SK-N-SH (cell line): ENCODE data around the gene CCDC175. TPM values are rescaled to one million over a fixed set of nuclear protein-coding genes. Genes with fewer than 3 reads are reported as not detected.

ENCODE experiments used
- CTCF ChIA-PET: fragments of 300-600, 350-600 bp; formaldehyde crosslinking; extraction: SDS; loops from one replicate; lab custom pipeline; 2021; lab: Yijun Ruan, JAX
- POLR2A ChIA-PET: fragments of 350-600 bp; sonication (Branson Sonifier 250); formaldehyde crosslinking; extraction: SDS; loops from one replicate; lab custom pipeline; 2020; ENCODE audit warnings: antibody characterized with exemption, inconsistent platforms; lab: Yijun Ruan, JAX
- DNase-seq: peaks from one replicate; pipeline ENCODE4 v3.0.0; 2012
- H2AFZ ChIP-seq: fragments of 200-600 bp; sonication (generic); 2 replicates; pipeline ENCODE4 v1.8.1; 2016; ENCODE audit warnings: antibody characterized with exemption, mild to moderate bottlenecking, low read depth
- H3F3A ChIP-seq: fragments of 200-600 bp; sonication (generic); replicated peaks from 2 replicates; pipeline ENCODE3; 2016; ENCODE audit warnings: antibody characterized with exemption, mild to moderate bottlenecking; ENCODE audit not compliant: insufficient read depth
- H3K27ac ChIP-seq, 2 experiments: fragments of 200-500 bp in 1 of 2; fragments of 200-600 bp in 1 of 2; sonication (Bioruptor generic) in 1 of 2; sonication (generic), shearing (Covaris generic) in 1 of 2; 2 replicates each; pipeline versions ENCODE4 v1.5.1 to v1.6.1; 2014 to 2016; ENCODE audit warnings: low read depth in 2 of 2, inconsistent platforms in 1 of 2, low read length in 1 of 2, mild to moderate bottlenecking in 1 of 2, mixed read lengths in 1 of 2
- H3K27me3 ChIP-seq: fragments of 200-600 bp; sonication (generic), shearing (Covaris generic); 2 replicates; pipeline ENCODE4 v1.6.1; 2016; ENCODE audit warnings: mixed run types; ENCODE audit not compliant: insufficient read depth
- H3K36me3 ChIP-seq, 2 experiments: fragments of 200-500 bp in 1 of 2; fragments of 200-600 bp in 1 of 2; sonication (Bioruptor generic) in 1 of 2; sonication (generic) in 1 of 2; replicated peaks in 1 of 2; 2 replicates each; pipeline versions ENCODE3 to v1.5.1; 2014 to 2016; ENCODE audit warnings: low read length in 1 of 2, mild to moderate bottlenecking in 1 of 2; ENCODE audit not compliant: insufficient read depth in 2 of 2, control insufficient read depth in 1 of 2
- H3K4me1 ChIP-seq, 2 experiments: fragments of 200-500 bp in 1 of 2; fragments of 200-600 bp in 1 of 2; sonication (Bioruptor generic) in 1 of 2; sonication (generic), shearing (Covaris generic) in 1 of 2; 2 replicates each; pipeline versions ENCODE4 v1.5.1 to v1.6.1; 2014 to 2016; ENCODE audit warnings: low read depth in 1 of 2, low read length in 1 of 2, mixed run types in 1 of 2; ENCODE audit not compliant: insufficient read depth in 2 of 2, control insufficient read depth in 1 of 2
- H3K4me2 ChIP-seq: fragments of 200-600 bp; sonication (generic), shearing (Covaris generic); 2 replicates; pipeline ENCODE4 v1.6.1; 2017; ENCODE audit warnings: mixed run types
- H3K4me3 ChIP-seq, 2 experiments: fragments of 200-500 bp in 1 of 2; fragments of 200-600 bp in 1 of 2; sonication (Bioruptor generic) in 1 of 2; sonication (generic), shearing (Covaris generic) in 1 of 2; 2 replicates each; pipeline versions ENCODE4 v1.5.1 to v1.8.1; 2014 to 2016; ENCODE audit warnings: low read depth in 2 of 2, inconsistent platforms in 1 of 2, low read length in 1 of 2, mild to moderate bottlenecking in 1 of 2, mixed read lengths in 1 of 2, moderate library complexity in 1 of 2
- H3K79me2 ChIP-seq: fragments of 200-600 bp; sonication (generic); 2 replicates; pipeline ENCODE4 v1.8.1; 2017; ENCODE audit warnings: mild to moderate bottlenecking; ENCODE audit not compliant: insufficient read depth
- H3K9ac ChIP-seq: fragments of 200-600 bp; sonication (generic); 2 replicates; pipeline ENCODE4 v1.6.1; 2017; ENCODE audit warnings: mixed run types
- H3K9me2 ChIP-seq: fragments of 200-600 bp; sonication (generic); 2 replicates; pipeline ENCODE4 v1.6.1; 2017; ENCODE audit warnings: mixed run types
- H3K9me3 ChIP-seq: fragments of 200-600 bp; sonication (generic); 2 replicates; pipeline ENCODE4 v1.6.1; 2017; ENCODE audit warnings: mixed run types, mild to moderate bottlenecking, moderate library complexity
- H4K20me1 ChIP-seq: fragments of 200-600 bp; sonication (generic); 2 replicates; pipeline ENCODE4 v1.6.1; 2017; ENCODE audit warnings: mild to moderate bottlenecking, mixed run types; ENCODE audit not compliant: insufficient read depth
- ELF1 ChIP-seq: IDR thresholded peaks from 2 replicates; pipeline ENCODE4 v1.4.0; 2012
- EP300 ChIP-seq, 2 experiments: IDR thresholded peaks; 2 replicates each; pipeline versions ENCODE4 v1.4.0 to v1.6.1; 2012; ENCODE audit warnings: borderline replicate concordance in 1 of 2, low read depth in 1 of 2, low read length in 1 of 2
- GATA2 ChIP-seq: sonication (generic); formaldehyde crosslinking; IDR thresholded peaks from 2 replicates; pipeline ENCODE4 v1.5.0; 2020; ENCODE audit warnings: mild to moderate bottlenecking, missing genetic modification reagents
- MEF2A ChIP-seq: IDR thresholded peaks from 2 replicates; pipeline ENCODE4 v1.4.0; 2012; ENCODE audit warnings: low read depth, borderline replicate concordance
- MXI1 ChIP-seq: IDR thresholded peaks from 2 replicates; pipeline ENCODE4 v1.6.1; 2012; ENCODE audit warnings: mild to moderate bottlenecking, low read depth, low read length, improper control_type of control experiment
- NFIC ChIP-seq: IDR thresholded peaks from 2 replicates; pipeline ENCODE4 v1.4.0; 2012; ENCODE audit warnings: borderline replicate concordance
- REST ChIP-seq: IDR thresholded peaks from 2 replicates; pipeline ENCODE4 v1.6.1; 2012; ENCODE audit warnings: mild to moderate bottlenecking, low read depth, low read length, moderate library complexity
- SMC3 ChIP-seq: IDR thresholded peaks from 2 replicates; pipeline ENCODE4 v1.6.1; 2012; ENCODE audit warnings: low read depth, low read length, improper control_type of control experiment
- TAF1 ChIP-seq: IDR thresholded peaks from 2 replicates; pipeline ENCODE4 v1.6.1; 2012; ENCODE audit warnings: low read depth, mild to moderate bottlenecking, low read length, moderate library complexity, borderline replicate concordance
- TCF12 ChIP-seq: IDR thresholded peaks from 2 replicates; pipeline ENCODE4 v1.4.0; 2012
- ZBTB33 ChIP-seq: IDR thresholded peaks from 2 replicates; pipeline ENCODE4 v1.4.0; 2012; ENCODE audit warnings: low read depth, borderline replicate concordance
- WGBS: methylation state at CpG from one replicate; pipeline ENCODE4 v1.1.6; 2017; ENCODE audit warnings: low lambda C conversion rate; 5-methylcytosine and 5-hydroxymethylcytosine counted together
- polyA plus RNA-seq, 3 experiments: library from polyadenylated mRNA; depleted of rRNA; stranded (reverse); fragments of >200 nt; gene quantifications; 2 replicates each; pipeline ENCODE4 v1.2.3, GENCODE V29; 2012

The CCDC175 gene
- polyA plus RNA-seq, 1 of the 3 experiments (the other 2 are of a cell fraction) = not detected

GRCh38 chr14:59566296-59566695 is 10.3 kb downstream of the CCDC175 start:
- H3F3A ChIP-seq = no peaks in the 10 kb centered on the region
- no peaks in the 10 kb centered on the region for H3K36me3 ChIP-seq
- no peak for DNase-seq
- H3K9ac ChIP-seq = no peak overlapping the region
- no peaks in the 10 kb centered on the region for H3K9me3 ChIP-seq
- no peak overlapping the region for H3K4me2 ChIP-seq
- TF ChIP-seq TCF12 = no peak
- no peak for TF ChIP-seq EP300 (IDR thresholded peaks at IDR 0.05; ENCODE audit: borderline replicate concordance in 1 of 2, low read depth in 1 of 2, low read length in 1 of 2)
- TF ChIP-seq REST = no peak
- no peak for TF ChIP-seq ZBTB33
- no peak for TF ChIP-seq MEF2A
- TF ChIP-seq TAF1 = no peak
- no peak for TF ChIP-seq ELF1
- no peak for TF ChIP-seq MXI1
- ChIA-PET POLR2A (no interaction called here), CTCF (interaction anchor here (2.0 to 8.4 kb wide), 3 partner anchors 9 to 59 kb away, joined by 7 to 63 read pairs (median 34); partner anchors contain the start of gene CCDC175)
- peaks cover 0 to 7% of the 10 kb centered on the region in 2 experiments; a peak in 2 of 4 replicates for H3K4me1 ChIP-seq
- no peaks in the 10 kb centered on the region for H3K9me2 ChIP-seq
- 38% methylated on average over 1 of the region's 1 CpG for WGBS
- no peak overlapping the region for H3K27ac ChIP-seq
- H3K79me2 ChIP-seq = no peaks in the 10 kb centered on the region
- no peaks in the 10 kb centered on the region; the same call in 1 of the 2 replicates for H3K27me3 ChIP-seq
- no peak overlapping the region for H3K4me3 ChIP-seq
- no peak overlapping the region for H2AFZ ChIP-seq
- no peaks in the 10 kb centered on the region for H4K20me1 ChIP-seq

- ChIA-PET POLR2A (no interaction called here), CTCF (interaction anchor here (1.3 to 8.4 kb wide), 3 partner anchors 11 to 58 kb away, joined by 4 to 63 read pairs (median 34); partner anchors contain the start of gene CCDC175)
- peaks cover 0 to 7% of the 10 kb centered on the region in 2 experiments; a peak in 2 of 4 replicates for H3K4me1 ChIP-seq
- no peaks in the 10 kb centered on the region for H3K9me2 ChIP-seq
- no peak for DNase-seq
- 45% methylated on average over 1 of the region's 1 CpG for WGBS
- no peak overlapping the region for H3K4me3 ChIP-seq
- H4K20me1 ChIP-seq = no peaks in the 10 kb centered on the region
- H3K36me3 ChIP-seq = no peaks in the 10 kb centered on the region
- no peak overlapping the region for H3K4me2 ChIP-seq
- no peak overlapping the region for H3K9ac ChIP-seq
- H3K27me3 ChIP-seq = no peaks in the 10 kb centered on the region; the same call in 1 of the 2 replicates
- no peak for TF ChIP-seq SMC3
- no peak for TF ChIP-seq ELF1
- TF ChIP-seq NFIC = no peak
- TF ChIP-seq TCF12 = no peak
- no peak for TF ChIP-seq GATA2 (CRISPR knock-in tag)
- no peak for TF ChIP-seq MEF2A
- H3F3A ChIP-seq = no peaks in the 10 kb centered on the region
- H3K9me3 ChIP-seq = no peaks in the 10 kb centered on the region
- H2AFZ ChIP-seq = no peak overlapping the region
- no peak overlapping the region for H3K27ac ChIP-seq
- no peaks in the 10 kb centered on the region for H3K79me2 ChIP-seq
Observed at GRCh38 chr14:59565087-59565486, 11.5 kb downstream of the CCDC175 start.
